Skeletal muscle tissue (tissue), 4 donors: Measurements from ENCODE around the gene MICAL2. TPM values are rescaled to one million over a fixed set of nuclear protein-coding genes. Genes with fewer than 3 reads are reported as not detected.

ENCODE experiments used
- H3K27ac ChIP-seq: one replicate; pipeline ENCODE4 v1.7.0; 2013; ENCODE audit warnings: mild to moderate bottlenecking, low read depth, low read length, inconsistent platforms
- H3K27me3 ChIP-seq, 3 donors: one replicate each; pipeline ENCODE4 v1.7.0; 2013; ENCODE audit warnings: low read length in 3 of 3; ENCODE audit not compliant: control insufficient read depth in 3 of 3, insufficient read depth in 3 of 3
- H3K36me3 ChIP-seq, 3 donors: one replicate each; pipeline ENCODE4 v1.7.0; 2013; ENCODE audit warnings: low read length in 3 of 3; ENCODE audit not compliant: control insufficient read depth in 3 of 3, insufficient read depth in 3 of 3
- H3K4me1 ChIP-seq, 3 donors: one replicate each; pipeline ENCODE4 v1.7.0; 2013; ENCODE audit warnings: low read length in 3 of 3, mild to moderate bottlenecking in 3 of 3; ENCODE audit not compliant: control insufficient read depth in 3 of 3, insufficient read depth in 3 of 3
- H3K4me3 ChIP-seq, 3 donors: one replicate each; pipeline ENCODE4 v1.7.0; 2013; ENCODE audit warnings: low read length in 3 of 3
- H3K9ac ChIP-seq, 3 donors: one replicate each; pipeline ENCODE4 v1.7.0; 2013; ENCODE audit warnings: low read length in 3 of 3, mild to moderate bottlenecking in 3 of 3, moderate library complexity in 2 of 3, low read depth in 1 of 3
- H3K9me3 ChIP-seq, 3 donors: one replicate each; pipeline ENCODE4 v1.7.0; 2013; ENCODE audit warnings: low read length in 3 of 3; ENCODE audit not compliant: control insufficient read depth in 3 of 3
- total RNA-seq: library from RNA; depleted of rRNA; stranded (reverse); fragments of >200 nt; gene quantifications from one replicate; pipeline ENCODE4 v1.2.3, GENCODE V29; 2014
- donor health status: Osteomylitis.

MICAL2 gene
- total RNA-seq, 1 donor from 2014 or later, result 35.5 TPM

DNA sequence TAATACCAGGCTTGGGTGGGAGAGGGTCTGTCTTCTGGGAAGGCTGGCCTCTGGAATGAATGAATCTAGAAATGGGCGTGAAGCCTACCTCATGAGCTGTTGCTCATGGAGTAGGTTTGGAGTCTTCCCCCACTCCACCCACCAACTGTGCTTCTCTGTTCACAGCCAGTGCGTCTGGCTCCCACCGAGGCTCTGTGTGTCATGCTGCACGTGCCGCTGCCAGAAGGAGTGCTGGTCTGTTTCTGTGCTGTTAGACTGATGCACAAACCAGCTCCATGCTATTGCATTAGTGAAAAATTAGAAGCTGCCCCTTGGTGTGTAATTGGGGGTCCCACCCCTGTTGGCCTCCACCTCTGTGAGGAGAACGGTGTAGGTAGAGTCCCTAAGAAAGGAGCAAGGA, 134.7 kb downstream of the MICAL2 start:
- H3K36me3 ChIP-seq, result peaks cover 0 to 9% (median 0%) of the 10 kb centered on the region in 3 donors
- H3K27ac ChIP-seq, result no peak overlapping the region
- no peak overlapping the region for H3K9ac ChIP-seq
- no peaks in the 10 kb centered on the region for H3K9me3 ChIP-seq
- H3K27me3 ChIP-seq, result peaks cover 0 to 7% (median 0%) of the 10 kb centered on the region in 3 donors
- peaks cover 22 to 41% (median 32%) of the 10 kb centered on the region in 3 donors for H3K4me1 ChIP-seq
- H3K4me3 ChIP-seq, result no peak overlapping the region

GRCh38 chr11:12245549-12246016, 135.2 kb downstream of the MICAL2 start:
- H3K4me1 ChIP-seq, result peaks cover 18 to 39% (median 33%) of the 10 kb centered on the region in 3 donors
- no peak overlapping the region for H3K27ac ChIP-seq
- H3K9ac ChIP-seq, result no peak overlapping the region
- H3K36me3 ChIP-seq, result peaks cover 0 to 9% (median 0%) of the 10 kb centered on the region in 3 donors
- no peak overlapping the region for H3K4me3 ChIP-seq
- H3K27me3 ChIP-seq, result peaks cover 0 to 7% (median 0%) of the 10 kb centered on the region in 3 donors
- H3K9me3 ChIP-seq, result no peaks in the 10 kb centered on the region

- H3K4me1 ChIP-seq, result peaks cover 17 to 34% (median 33%) of the 10 kb centered on the region in 3 donors
Observed at GRCh38 chr11:12246147-12246546, 135.8 kb downstream of the MICAL2 start.

DNA sequence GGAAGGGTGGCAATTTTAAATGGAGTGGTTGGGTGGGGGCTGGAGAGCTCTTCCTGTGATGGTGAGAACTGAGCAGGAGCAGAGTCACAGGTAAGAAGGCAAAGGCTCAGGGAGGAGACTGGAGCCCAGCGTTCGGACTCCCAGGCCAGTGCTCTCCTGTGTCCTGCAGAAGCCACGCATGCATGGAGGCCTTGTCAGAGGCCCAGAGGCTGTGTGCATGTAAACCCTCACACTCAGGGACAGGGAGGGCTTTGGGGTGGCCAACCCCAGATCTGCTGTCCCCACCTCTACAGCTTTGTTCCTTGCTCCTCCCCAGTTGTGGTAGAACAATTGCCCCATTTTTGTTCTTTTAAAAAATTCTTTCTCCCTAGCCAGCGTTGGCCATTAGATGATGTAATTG, 136.6 kb downstream of the MICAL2 start:
- peaks cover 17 to 33% (median 30%) of the 10 kb centered on the region in 3 donors for H3K4me1 ChIP-seq
- no peaks in the 10 kb centered on the region for H3K9me3 ChIP-seq
- H3K9ac ChIP-seq, result no peak overlapping the region
- peaks cover 0 to 9% (median 0%) of the 10 kb centered on the region in 3 donors for H3K36me3 ChIP-seq
- no peak overlapping the region for H3K4me3 ChIP-seq
- peaks cover 0 to 7% (median 0%) of the 10 kb centered on the region in 3 donors for H3K27me3 ChIP-seq
- H3K27ac ChIP-seq, result no peak overlapping the region

More at GRCh38 chr11:12246147-12246546, 135.8 kb downstream of the MICAL2 start:
- no peaks in the 10 kb centered on the region for H3K9me3 ChIP-seq
- H3K27me3 ChIP-seq, result peaks cover 0 to 7% (median 0%) of the 10 kb centered on the region in 3 donors
- H3K27ac ChIP-seq, result no peak overlapping the region
- no peak overlapping the region for H3K9ac ChIP-seq
- peaks cover 0 to 9% (median 0%) of the 10 kb centered on the region in 3 donors for H3K36me3 ChIP-seq
- no peak overlapping the region for H3K4me3 ChIP-seq

- no peak overlapping the region for H3K27ac ChIP-seq
- H3K4me1 ChIP-seq, result peaks cover 17 to 33% (median 30%) of the 10 kb centered on the region in 3 donors
Observed at GRCh38 chr11:12247543-12248254, 137.3 kb downstream of the MICAL2 start.

DNA sequence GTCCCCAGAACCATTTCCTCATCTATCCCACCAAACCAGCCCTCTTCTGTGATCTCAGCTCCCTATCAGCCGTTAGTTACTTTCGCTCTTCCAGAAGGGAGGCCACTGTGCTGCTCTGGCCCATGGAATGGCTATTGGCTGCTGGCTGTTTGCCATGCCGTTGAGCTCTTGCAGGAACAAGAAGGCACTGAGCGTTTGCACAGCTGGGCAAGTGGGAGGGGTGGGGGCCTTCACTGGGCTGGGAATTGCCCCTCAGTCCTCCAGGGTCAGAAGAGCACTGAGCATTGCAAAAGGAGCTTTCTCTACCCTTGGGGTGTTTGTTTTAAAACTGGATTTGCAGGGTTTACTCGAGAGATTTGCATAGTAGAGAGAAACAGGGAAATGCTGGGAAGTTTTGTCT, 137.9 kb downstream of the MICAL2 start:
- peaks cover 15 to 28% (median 25%) of the 10 kb centered on the region in 3 donors for H3K4me1 ChIP-seq
- H3K27ac ChIP-seq, result no peak overlapping the region
- peaks cover 0 to 7% (median 0%) of the 10 kb centered on the region in 3 donors for H3K27me3 ChIP-seq
- no peak overlapping the region for H3K9ac ChIP-seq
- H3K36me3 ChIP-seq, result peaks cover 0 to 9% (median 0%) of the 10 kb centered on the region in 3 donors
- no peaks in the 10 kb centered on the region for H3K9me3 ChIP-seq
- H3K4me3 ChIP-seq, result no peak overlapping the region

More at GRCh38 chr11:12247543-12248254, 137.3 kb downstream of the MICAL2 start:
- Histone ChIP-seq H3K36me3 (peaks cover 0 to 9% (median 0%) of the 10 kb centered on the region in 3 donors), H3K9ac (no peak overlapping the region), H3K4me3 (no peak overlapping the region), H3K27me3 (peaks cover 0 to 7% (median 0%) of the 10 kb centered on the region in 3 donors), H3K9me3 (no peaks in the 10 kb centered on the region)

- Histone ChIP-seq H3K4me3 (no peak overlapping the region), H3K36me3 (peaks cover 0 to 9% (median 0%) of the 10 kb centered on the region in 3 donors), H3K9me3 (no peaks in the 10 kb centered on the region), H3K27me3 (peaks cover 0 to 7% (median 0%) of the 10 kb centered on the region in 3 donors), H3K27ac (no peak overlapping the region), H3K4me1 (peaks cover 8 to 20% (median 14%) of the 10 kb centered on the region in 3 donors), H3K9ac (no peak overlapping the region)
Observed at GRCh38 chr11:12249590-12250260, 139.3 kb downstream of the MICAL2 start.

DNA sequence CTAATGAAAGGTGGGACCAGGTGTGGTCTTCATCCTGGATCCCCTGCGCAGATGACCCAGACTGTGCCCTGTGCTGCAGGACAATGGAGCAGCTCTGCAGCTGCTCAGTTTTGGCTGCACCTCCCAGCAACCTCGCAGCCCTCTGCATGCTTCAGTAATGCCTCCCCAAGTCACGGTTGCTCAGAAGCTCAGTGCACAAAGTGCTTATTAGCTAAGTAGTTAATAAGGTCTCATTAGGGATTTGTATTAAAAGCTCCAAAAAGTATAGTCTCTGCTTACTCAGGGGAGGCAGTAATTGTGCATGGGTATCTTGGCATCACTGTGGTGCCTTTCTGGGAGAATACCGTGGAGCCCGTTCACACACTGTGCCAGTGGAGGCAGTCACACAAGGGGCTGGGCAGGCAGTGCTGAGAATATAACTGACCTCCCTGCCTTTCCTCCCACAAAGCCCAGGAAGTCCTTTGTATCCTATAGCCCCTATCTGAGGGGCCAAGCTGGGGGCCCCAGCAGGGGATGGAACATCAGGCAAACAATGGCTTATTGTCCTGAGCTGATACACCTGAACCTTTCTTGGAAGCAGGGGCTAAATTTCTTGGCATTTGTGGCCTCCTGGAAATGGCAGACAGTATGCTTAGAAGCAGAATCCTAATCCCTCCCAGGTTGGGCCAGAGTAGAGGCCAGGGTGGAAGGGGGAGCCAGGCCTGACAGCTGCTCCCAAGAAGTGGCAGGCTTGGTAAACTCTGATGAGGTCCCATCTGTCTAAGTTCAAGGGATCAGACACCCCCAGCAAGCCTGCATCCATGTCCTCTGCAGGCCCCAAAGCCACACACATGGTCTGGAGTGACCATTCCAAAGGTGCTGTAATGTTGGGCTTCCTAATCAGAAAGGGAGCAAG, 141.5 kb downstream of the MICAL2 start:
- no peak overlapping the region for H3K4me3 ChIP-seq
- H3K4me1 ChIP-seq, result peaks cover 6 to 12% (median 8%) of the 10 kb centered on the region in 3 donors
- peaks cover 0 to 3% (median 0%) of the 10 kb centered on the region in 3 donors for H3K27me3 ChIP-seq
- H3K36me3 ChIP-seq, result peaks cover 0 to 18% (median 2%) of the 10 kb centered on the region in 3 donors
- H3K27ac ChIP-seq, result no peak overlapping the region
- no peaks in the 10 kb centered on the region for H3K9me3 ChIP-seq
- no peak overlapping the region for H3K9ac ChIP-seq

GRCh38 chr11:12253843-12254281, 143.5 kb downstream of the MICAL2 start:
- no peak overlapping the region for H3K4me3 ChIP-seq
- peaks cover 0 to 3% (median 0%) of the 10 kb centered on the region in 3 donors for H3K27me3 ChIP-seq
- peaks cover 0 to 27% (median 6%) of the 10 kb centered on the region in 3 donors for H3K36me3 ChIP-seq
- peaks cover 0 to 9% (median 8%) of the 10 kb centered on the region in 3 donors for H3K4me1 ChIP-seq
- H3K27ac ChIP-seq, result no peak overlapping the region
- H3K9ac ChIP-seq, result no peak overlapping the region
- H3K9me3 ChIP-seq, result no peaks in the 10 kb centered on the region
